Measurements from ENCODE around the gene ZNF148. TPM values are rescaled to one million over a fixed set of nuclear protein-coding genes. Genes with fewer than 3 reads are reported as not detected.

Gene ZNF148
- total RNA-seq, 2 experiments from 2014 or later, result 20.3 to 22.2 TPM

DNA sequence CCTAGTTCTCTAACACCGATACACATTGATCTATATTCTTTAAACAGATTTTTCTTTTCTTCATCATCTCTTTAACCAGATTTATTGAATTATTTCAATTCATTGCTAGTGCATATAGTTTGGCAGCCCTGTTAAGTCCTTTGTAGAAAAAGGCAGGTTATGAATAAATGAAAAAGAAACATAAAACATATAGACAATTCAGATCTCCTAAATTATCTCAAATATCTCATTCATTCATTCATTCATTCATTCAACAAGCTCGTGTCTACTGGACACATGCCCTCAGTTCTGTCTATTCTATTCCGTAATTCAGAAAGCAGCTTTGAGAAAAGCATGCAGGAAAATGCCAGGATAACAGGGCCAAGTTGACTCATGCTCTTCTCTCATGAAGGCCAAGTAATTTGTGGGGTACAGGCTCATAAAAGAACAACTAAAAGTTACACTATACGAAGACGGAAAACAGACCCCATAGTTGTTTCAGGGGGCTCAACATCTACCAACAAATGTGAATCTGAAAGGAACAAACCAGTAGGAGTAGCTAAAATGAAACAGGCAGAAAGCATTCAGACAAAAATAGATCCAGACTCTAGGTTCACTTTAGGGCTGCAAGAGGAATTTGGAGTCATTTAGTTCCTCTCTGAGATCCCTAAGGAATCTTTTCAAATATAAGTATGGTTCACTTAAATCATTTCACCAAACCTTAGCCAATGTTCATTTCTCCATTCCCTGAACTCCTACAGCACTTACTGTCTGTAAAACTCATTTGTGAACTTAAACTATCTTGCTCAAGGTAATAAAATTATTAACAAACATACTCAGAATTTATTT lies 7.5 kb downstream of the ZNF148 start:
- intact Hi-C loops (cut with micrococcal nuclease), result no loop called here
- no peak for DNase-seq
- CTCF ChIA-PET, result interaction anchor here (0.6 to 0.7 kb wide), 2 partner anchors 8 to 9 kb away, joined by 3 read pairs; no protein-coding TSS in a partner anchor
- H3K4me3 Mint-ChIP-seq, result no peak overlapping the region
- no peak overlapping the region for H3K27ac Mint-ChIP-seq
- H3K27me3 Mint-ChIP-seq (ENCODE audit: low read depth), result no peaks in the 10 kb centered on the region
- H3K4me1 Mint-ChIP-seq (ENCODE audit: low read depth), result peaks cover 55% of the 10 kb centered on the region
- H3K9me3 Mint-ChIP-seq, result no peaks in the 10 kb centered on the region
- peaks cover 7% of the 10 kb centered on the region for H3K36me3 Mint-ChIP-seq (ENCODE audit: low read depth)

DNA sequence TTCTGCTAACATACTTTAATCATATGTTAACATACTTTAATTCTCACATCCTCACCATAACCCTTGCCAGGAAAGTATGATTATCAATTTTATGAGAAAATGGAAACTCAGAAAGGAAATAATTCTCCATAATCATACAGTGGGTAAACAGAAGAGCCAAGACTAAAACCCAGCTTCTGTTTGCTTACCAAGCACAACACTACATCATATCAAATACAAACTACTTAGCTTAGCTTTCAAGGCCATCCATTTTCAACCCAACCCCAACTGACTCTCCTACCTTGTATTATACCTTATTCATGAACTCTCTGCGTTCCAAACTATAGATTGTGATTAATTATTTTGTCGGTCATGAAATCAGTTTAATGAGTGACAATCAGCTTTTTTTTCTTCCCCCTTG lies 9.0 kb downstream of the ZNF148 start:
- Mint-ChIP-seq H3K27me3 (ENCODE audit: low read depth) (no peaks in the 10 kb centered on the region), H3K4me3 (no peak overlapping the region), H3K9me3 (no peaks in the 10 kb centered on the region), H3K36me3 (ENCODE audit: low read depth) (peaks cover 6% of the 10 kb centered on the region), H3K4me1 (ENCODE audit: low read depth) (peaks cover 60% of the 10 kb centered on the region), H3K27ac (no peak overlapping the region)
- intact Hi-C loops (cut with micrococcal nuclease), result no loop called here
- CTCF ChIA-PET, result no interaction called here
- no peak for DNase-seq

DNA sequence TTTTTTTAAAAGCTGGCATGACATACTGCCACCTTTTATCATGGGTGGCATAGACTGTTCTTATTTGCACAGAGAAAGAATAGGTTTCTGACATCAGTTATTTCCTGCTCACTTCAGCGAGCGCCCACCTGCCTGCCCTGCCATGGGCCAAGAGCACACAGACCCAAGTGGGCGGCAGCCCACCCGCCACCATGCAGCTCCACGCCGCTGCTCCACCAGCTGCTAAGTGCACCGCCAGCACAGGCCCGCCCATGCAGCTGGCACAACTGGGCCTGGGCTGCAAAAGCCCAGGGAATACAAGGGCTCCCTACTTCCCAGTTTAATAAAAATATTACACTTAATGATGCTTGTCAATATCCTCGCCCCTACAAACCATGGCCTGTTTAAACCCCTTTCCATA lies 15.4 kb downstream of the ZNF148 start:
- H3K27ac Mint-ChIP-seq, result no peak overlapping the region
- H3K4me1 Mint-ChIP-seq (ENCODE audit: low read depth), result peaks cover 51% of the 10 kb centered on the region
- H3K4me3 Mint-ChIP-seq, result no peak overlapping the region

DNA sequence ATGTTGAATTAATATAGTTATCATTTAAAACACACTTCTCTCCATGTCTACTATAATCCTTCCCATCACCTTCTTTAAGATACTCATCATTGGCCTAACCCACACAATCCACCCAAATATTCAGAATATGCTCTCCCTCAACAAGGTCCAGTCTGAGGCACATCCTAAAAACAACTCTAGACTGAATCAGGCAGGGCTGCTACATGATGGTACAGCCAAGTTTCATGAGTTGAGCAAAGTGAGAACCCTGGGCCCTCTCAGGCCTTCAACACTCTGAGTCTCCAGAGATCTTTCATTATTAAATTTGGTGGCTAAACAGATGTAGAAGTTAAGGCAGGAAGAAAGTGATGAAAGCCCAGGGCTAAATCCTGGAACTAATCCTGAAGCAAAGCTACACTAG lies 16.2 kb downstream of the ZNF148 start:
- Mint-ChIP-seq H3K36me3 (ENCODE audit: low read depth) (peaks cover 1% of the 10 kb centered on the region), H3K27ac (no peak overlapping the region), H3K9me3 (no peaks in the 10 kb centered on the region), H3K4me1 (ENCODE audit: low read depth) (peaks cover 51% of the 10 kb centered on the region), H3K27me3 (ENCODE audit: low read depth) (no peaks in the 10 kb centered on the region), H3K4me3 (no peak overlapping the region)
- intact Hi-C loops (cut with micrococcal nuclease), result no loop called here
- no peak for DNase-seq
- CTCF ChIA-PET, result interaction anchor here (0.6 kb wide), 1 partner anchor 226 kb away, joined by 3 read pairs; no protein-coding TSS in a partner anchor

More for the DNA sequence above, 15.4 kb downstream of the ZNF148 start:
- Mint-ChIP-seq H3K36me3 (ENCODE audit: low read depth) (peaks cover 1% of the 10 kb centered on the region), H3K27me3 (ENCODE audit: low read depth) (no peaks in the 10 kb centered on the region), H3K9me3 (no peaks in the 10 kb centered on the region)
- DNase-seq, result no peak
- CTCF ChIA-PET, result interaction anchor here (0.6 to 0.9 kb wide), 2 partner anchors 8 to 9 kb away, joined by 3 read pairs; no protein-coding TSS in a partner anchor
- intact Hi-C loops (cut with micrococcal nuclease), result no loop called here

DNA sequence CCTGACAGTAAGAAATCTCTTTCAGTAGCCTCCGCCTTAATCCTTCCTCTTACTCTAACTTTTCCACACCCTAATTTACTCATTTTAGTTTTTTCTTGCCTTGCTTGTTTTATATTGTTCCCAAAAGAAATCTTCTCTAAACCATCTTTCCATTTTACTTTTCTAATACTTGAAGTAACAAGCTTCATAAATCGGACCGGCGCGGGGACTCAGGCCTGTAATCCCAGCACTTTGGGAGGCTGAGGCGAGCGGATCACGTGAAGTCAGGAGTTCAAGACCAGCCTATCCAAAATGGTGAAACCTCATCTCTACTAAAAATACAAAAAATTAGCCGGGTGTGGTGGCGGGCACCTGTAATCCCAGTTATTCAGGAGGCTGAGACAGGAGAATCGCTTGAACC lies 17.3 kb downstream of the ZNF148 start:
- intact Hi-C loops (cut with micrococcal nuclease), result loop anchor here (1.0 kb wide), 1 partner anchor 17 kb away; the partner anchor contains the start of gene ZNF148
- Mint-ChIP-seq H3K9me3 (no peaks in the 10 kb centered on the region), H3K36me3 (ENCODE audit: low read depth) (peaks cover 1% of the 10 kb centered on the region), H3K4me3 (peak overlapping the region; percentile 71), H3K27ac (peak overlapping the region; percentile 78), H3K27me3 (ENCODE audit: low read depth) (no peaks in the 10 kb centered on the region), H3K4me1 (ENCODE audit: low read depth) (peaks cover 53% of the 10 kb centered on the region)
- CTCF ChIA-PET, result no interaction called here
- DNase-seq, result no peak

DNA sequence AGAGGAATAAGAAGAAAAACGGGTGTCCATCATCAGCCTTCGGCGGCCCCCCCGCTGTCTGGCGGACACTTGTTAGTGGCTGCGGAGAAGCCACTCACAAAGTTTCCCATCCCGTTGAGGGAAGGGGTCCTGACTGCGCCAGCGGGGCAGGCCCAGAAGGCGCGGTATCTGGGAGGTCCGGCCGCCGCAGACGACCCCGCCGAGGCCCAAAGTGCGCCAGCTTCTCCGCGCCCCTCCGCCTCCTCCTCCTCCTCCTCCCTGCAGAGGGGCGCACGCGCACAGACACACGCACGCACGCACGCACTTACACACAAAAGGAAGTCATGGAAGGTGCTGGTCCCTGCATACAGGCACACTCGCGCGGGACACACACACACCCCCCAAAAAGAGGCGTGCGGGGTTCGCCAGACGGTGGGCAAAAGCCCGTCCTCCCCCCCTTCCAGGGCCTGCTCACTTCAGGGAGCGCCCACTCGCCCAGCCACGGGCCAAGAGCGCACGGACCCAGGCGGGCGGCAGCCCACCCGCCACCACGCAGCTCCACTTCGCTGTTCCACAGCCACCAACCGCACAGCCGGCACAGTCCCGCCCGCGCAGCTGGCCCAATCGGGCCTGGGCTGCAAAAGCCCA lies 18.0 kb downstream of the ZNF148 start:
- intact Hi-C loops (cut with micrococcal nuclease), result loop anchor here (1.0 kb wide), 1 partner anchor 18 kb away; the partner anchor contains the start of gene ZNF148
- Mint-ChIP-seq H3K27me3 (ENCODE audit: low read depth) (no peaks in the 10 kb centered on the region), H3K4me1 (ENCODE audit: low read depth) (peaks cover 54% of the 10 kb centered on the region), H3K27ac (peak overlapping the region; percentile 78), H3K9me3 (no peaks in the 10 kb centered on the region), H3K4me3 (peak overlapping the region; percentile 71), H3K36me3 (ENCODE audit: low read depth) (peaks cover 1% of the 10 kb centered on the region)
- DNase-seq, result peak; percentile 69
- CTCF ChIA-PET, result no interaction called here

DNA sequence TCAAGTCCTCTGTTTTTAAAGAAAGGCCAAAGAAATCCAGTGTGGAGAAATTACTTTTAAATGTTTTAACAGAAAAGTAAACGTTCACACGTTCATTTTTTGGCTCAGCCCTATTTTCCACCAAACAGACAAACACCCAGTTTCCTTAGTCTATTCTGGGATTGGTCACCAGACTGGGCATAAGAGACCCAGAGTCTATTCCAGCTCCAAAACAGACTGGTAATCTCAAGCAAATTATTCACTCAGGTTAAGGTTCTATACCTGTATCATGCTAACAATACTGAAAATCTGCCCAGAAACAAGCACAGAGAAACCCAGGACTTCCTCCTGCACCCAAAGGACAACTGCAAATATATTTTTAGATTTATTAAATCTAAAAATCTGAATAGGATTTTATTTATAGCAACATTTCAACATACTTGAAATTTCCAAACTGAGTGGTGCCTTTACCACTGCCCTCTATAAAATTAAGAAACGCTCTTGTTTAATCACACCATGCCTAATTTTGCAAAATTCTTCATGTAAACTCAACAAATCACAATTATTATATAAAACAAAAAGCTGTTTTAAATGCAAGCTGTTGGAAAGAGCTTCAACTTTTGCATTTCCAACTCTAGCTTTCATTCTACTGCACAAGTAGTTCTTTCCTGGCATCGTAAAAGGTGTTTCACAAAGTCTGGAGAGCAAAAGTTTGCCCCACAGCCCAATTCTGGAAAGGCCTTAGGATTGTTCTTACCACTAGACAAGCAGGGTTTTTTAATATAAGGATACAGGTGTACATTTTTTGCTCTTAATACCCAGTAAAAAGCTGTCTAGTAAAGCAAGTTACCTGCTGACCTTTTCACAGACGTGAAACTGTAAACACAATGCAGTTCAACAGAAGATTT lies 18.7 kb downstream of the ZNF148 start:
- Mint-ChIP-seq H3K4me1 (ENCODE audit: low read depth) (peaks cover 58% of the 10 kb centered on the region), H3K4me3 (peak overlapping the region; percentile 71), H3K9me3 (no peaks in the 10 kb centered on the region), H3K27ac (peak overlapping the region; percentile 26), H3K27me3 (ENCODE audit: low read depth) (no peaks in the 10 kb centered on the region), H3K36me3 (ENCODE audit: low read depth) (peaks cover 1% of the 10 kb centered on the region)
- CTCF ChIA-PET, result interaction anchor here (1.0 kb wide), 1 partner anchor 66 kb away, joined by 3 read pairs; no protein-coding TSS in a partner anchor
- DNase-seq, result no peak
- intact Hi-C loops (cut with micrococcal nuclease), result loop anchor here (1.0 kb wide), 1 partner anchor 19 kb away; the partner anchor contains the start of gene ZNF148

DNA sequence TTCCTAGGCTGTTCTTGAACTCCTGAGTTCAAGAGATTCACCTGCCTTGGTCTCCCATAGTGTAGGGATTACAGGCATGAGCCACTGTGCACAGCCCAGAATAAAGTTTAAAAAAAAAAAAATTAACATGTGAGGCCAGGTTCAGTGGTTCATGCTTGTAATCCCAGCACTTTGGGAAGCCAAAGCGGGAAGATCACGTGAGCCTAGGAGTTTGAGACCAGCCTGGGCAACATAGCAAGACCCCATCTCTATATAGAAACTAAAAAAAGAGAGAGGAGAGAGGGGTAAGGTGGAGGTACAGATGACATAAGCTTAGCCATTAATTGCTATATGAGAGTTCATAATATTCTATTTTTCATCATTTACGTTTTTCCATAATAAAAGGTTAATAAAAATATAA lies 21.5 kb downstream of the ZNF148 start:
- CTCF ChIA-PET, result no interaction called here
- no peak overlapping the region for H3K27ac Mint-ChIP-seq
- H3K4me1 Mint-ChIP-seq (ENCODE audit: low read depth), result peaks cover 62% of the 10 kb centered on the region
- no peaks in the 10 kb centered on the region for H3K27me3 Mint-ChIP-seq (ENCODE audit: low read depth)
- DNase-seq, result no peak
- H3K36me3 Mint-ChIP-seq (ENCODE audit: low read depth), result peaks cover 5% of the 10 kb centered on the region
- intact Hi-C loops (cut with micrococcal nuclease), result no loop called here
- no peak overlapping the region for H3K4me3 Mint-ChIP-seq
- no peaks in the 10 kb centered on the region for H3K9me3 Mint-ChIP-seq

DNA sequence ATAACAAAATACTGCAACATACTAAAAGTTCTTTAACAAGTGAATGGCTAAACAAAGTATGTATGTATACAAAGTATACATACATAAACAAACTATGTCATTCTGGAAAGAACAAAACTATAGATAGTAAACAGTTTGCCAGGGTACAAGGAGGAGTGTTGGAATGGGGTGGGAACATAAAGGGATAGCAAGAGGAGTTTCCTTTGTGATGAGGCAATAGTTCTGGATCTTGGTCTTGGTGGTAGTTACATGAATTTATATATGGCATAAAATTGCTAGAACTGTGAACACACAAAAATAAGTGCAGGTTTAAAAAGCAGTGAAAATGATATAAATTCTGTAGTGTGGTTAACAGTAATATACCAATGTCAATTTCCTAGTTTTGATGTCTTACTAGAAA lies 22.0 kb downstream of the ZNF148 start:
- DNase-seq, result no peak
- H3K27me3 Mint-ChIP-seq (ENCODE audit: low read depth), result no peaks in the 10 kb centered on the region
- CTCF ChIA-PET, result interaction anchor here (0.7 kb wide), 1 partner anchor 61 kb away, joined by 3 read pairs; no protein-coding TSS in a partner anchor
- peaks cover 9% of the 10 kb centered on the region for H3K36me3 Mint-ChIP-seq (ENCODE audit: low read depth)
- H3K27ac Mint-ChIP-seq, result no peak overlapping the region
- intact Hi-C loops (cut with micrococcal nuclease), result no loop called here
- H3K4me3 Mint-ChIP-seq, result no peak overlapping the region
- H3K9me3 Mint-ChIP-seq, result no peaks in the 10 kb centered on the region
- peaks cover 62% of the 10 kb centered on the region for H3K4me1 Mint-ChIP-seq (ENCODE audit: low read depth)

DNA sequence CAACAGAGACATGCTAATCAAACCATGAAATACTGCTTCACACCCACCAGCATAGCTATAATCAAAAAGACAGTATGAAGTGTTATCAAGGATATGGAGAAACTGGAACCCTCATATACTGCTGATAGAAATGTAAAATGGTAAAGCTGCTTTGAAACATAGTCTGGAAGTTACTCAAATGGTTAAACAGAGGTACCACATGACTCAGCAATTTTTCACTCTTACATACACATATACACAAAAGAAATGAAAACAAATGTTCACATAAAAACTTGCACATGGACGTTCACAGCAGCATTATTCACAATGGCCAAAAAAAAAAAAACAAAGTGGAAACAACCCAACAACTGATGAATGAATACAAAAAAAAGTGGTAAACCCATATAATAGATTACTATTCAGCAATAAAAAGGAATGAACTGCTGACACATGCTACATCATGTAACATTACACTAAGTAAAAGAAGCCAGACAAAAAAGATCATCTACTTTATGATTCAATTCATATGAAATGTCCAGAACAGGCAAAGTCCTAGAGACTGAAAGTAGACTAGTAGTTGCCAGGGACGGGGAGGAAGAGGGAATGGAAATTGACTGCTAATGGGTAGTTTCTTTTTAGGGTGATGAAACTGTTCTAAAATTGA lies 23.2 kb downstream of the ZNF148 start:
- Mint-ChIP-seq H3K27me3 (ENCODE audit: low read depth) (no peaks in the 10 kb centered on the region), H3K4me1 (ENCODE audit: low read depth) (peaks cover 61% of the 10 kb centered on the region), H3K9me3 (no peaks in the 10 kb centered on the region), H3K27ac (no peak overlapping the region), H3K4me3 (no peak overlapping the region), H3K36me3 (ENCODE audit: low read depth) (peaks cover 9% of the 10 kb centered on the region)
- DNase-seq, result no peak
- CTCF ChIA-PET, result interaction anchor here (1.1 kb wide), 1 partner anchor 47 kb away, joined by 6 read pairs; no protein-coding TSS in a partner anchor
- intact Hi-C loops (cut with micrococcal nuclease), result no loop called here

DNA sequence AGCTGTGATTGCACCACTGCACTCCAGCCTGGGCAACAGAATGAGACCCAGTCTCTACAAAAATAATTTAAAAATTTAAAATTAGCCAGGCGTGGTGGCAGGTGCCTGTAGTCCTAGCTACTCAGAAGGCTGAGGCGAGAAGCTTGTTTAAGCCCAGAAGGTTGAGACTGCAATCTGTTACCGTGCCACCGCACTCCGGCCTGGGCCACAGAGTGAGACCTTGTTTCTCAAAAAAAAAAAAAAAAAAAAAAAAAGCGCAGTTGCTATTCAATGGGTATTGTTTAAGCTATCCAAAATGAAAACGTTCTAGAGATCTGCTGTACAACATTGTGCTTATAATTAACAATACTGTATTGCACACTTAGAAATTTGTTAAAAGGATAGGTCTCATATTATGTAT lies 24.0 kb downstream of the ZNF148 start:
- Mint-ChIP-seq H3K27ac (no peak overlapping the region), H3K27me3 (ENCODE audit: low read depth) (no peaks in the 10 kb centered on the region)
- CTCF ChIA-PET, result no interaction called here

More for the DNA sequence above, 24.0 kb downstream of the ZNF148 start:
- DNase-seq, result no peak
- Mint-ChIP-seq H3K36me3 (ENCODE audit: low read depth) (peaks cover 14% of the 10 kb centered on the region), H3K4me1 (ENCODE audit: low read depth) (peaks cover 60% of the 10 kb centered on the region), H3K4me3 (no peak overlapping the region), H3K9me3 (peaks cover 4% of the 10 kb centered on the region)
- intact Hi-C loops (cut with micrococcal nuclease), result no loop called here
